Nephron progenitor cell (in vitro differentiated cells): ENCODE data around the gene LRRN2.
A peak's percentile ranks its signal among the peaks of the same experiment; 100 is the strongest.

ENCODE experiments used
- DNase-seq: peaks from one replicate; pipeline ENCODE4 v3.0.0; 2021
- H3K27ac Mint-ChIP-seq: 2 replicates; pipeline ENCODE4 v1.8.0; 2021; ENCODE audit warnings: mild to moderate bottlenecking, moderate library complexity, mixed read lengths
- H3K27me3 Mint-ChIP-seq: 2 replicates; pipeline ENCODE4 v1.8.0; 2021; ENCODE audit warnings: mild to moderate bottlenecking, low read depth, mixed read lengths; ENCODE audit not compliant: poor library complexity
- H3K36me3 Mint-ChIP-seq: 2 replicates; pipeline ENCODE4 v1.8.0; 2021; ENCODE audit warnings: low read depth, mixed read lengths
- H3K4me1 Mint-ChIP-seq: 2 replicates; pipeline ENCODE4 v1.8.0; 2021; ENCODE audit warnings: mixed read lengths
- H3K4me3 Mint-ChIP-seq: 2 replicates; pipeline ENCODE4 v1.8.0; 2021; ENCODE audit warnings: mild to moderate bottlenecking, moderate library complexity, mixed read lengths
- H3K9me3 Mint-ChIP-seq: 2 replicates; pipeline ENCODE4 v1.8.0; 2021; ENCODE audit warnings: mild to moderate bottlenecking, moderate library complexity, mixed read lengths
- CTCF ChIP-seq: fragments of 200-600 bp; sonication (generic); IDR thresholded peaks from 2 replicates; pipeline ENCODE4 v1.5.0; 2021; ENCODE audit warnings: antibody characterized with exemption

The LRRN2 gene

GRCh38 chr1:204626381-204626780 is 59.2 kb downstream of the LRRN2 start:
- Mint-ChIP-seq H3K4me3 (no peak overlapping the region), H3K27me3 (peaks cover 14% of the 10 kb centered on the region), H3K4me1 (peaks cover 74% of the 10 kb centered on the region), H3K9me3 (peaks cover 8% of the 10 kb centered on the region), H3K27ac (peak overlapping the region; percentile 12), H3K36me3 (no peaks in the 10 kb centered on the region)
- TF ChIP-seq CTCF: no peak
- no peak for DNase-seq

DNA sequence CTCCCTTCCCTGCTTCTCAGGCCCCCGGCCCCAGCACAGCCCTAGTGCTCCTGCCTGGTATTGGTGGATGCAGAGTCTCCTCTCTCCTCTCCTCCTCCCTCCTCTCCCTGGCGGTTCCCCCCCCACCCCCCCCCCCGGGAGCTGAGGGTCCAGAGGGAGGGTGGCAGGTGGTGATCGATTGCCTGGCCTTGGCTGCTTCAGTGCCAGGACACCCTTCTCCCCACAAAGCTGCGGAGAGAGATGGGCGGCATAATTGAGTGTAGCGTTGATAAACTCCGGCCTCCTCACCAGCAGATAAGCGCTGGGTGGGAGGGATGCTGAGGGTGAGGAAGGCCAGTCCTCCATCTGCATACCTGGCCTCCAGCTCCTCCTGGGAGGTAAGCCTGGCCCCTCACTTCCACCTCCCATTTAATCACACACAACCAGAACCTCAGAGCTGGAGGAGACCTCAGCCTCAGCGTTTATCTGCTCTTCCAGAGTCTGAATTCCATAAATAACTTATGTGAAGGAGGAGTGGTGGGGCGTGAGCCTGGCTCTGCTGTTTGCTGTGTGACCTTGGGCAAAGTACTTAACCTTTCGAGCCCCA is 60.8 kb downstream of the LRRN2 start:
- H3K27me3 Mint-ChIP-seq: peaks cover 14% of the 10 kb centered on the region
- peaks cover 58% of the 10 kb centered on the region for H3K4me1 Mint-ChIP-seq
- H3K36me3 Mint-ChIP-seq: no peaks in the 10 kb centered on the region
- H3K9me3 Mint-ChIP-seq: peaks cover 6% of the 10 kb centered on the region
- H3K4me3 Mint-ChIP-seq: peak overlapping the region; percentile 20
- DNase-seq: no peak
- TF ChIP-seq CTCF: no peak
- peak overlapping the region; percentile 32 for H3K27ac Mint-ChIP-seq

DNA sequence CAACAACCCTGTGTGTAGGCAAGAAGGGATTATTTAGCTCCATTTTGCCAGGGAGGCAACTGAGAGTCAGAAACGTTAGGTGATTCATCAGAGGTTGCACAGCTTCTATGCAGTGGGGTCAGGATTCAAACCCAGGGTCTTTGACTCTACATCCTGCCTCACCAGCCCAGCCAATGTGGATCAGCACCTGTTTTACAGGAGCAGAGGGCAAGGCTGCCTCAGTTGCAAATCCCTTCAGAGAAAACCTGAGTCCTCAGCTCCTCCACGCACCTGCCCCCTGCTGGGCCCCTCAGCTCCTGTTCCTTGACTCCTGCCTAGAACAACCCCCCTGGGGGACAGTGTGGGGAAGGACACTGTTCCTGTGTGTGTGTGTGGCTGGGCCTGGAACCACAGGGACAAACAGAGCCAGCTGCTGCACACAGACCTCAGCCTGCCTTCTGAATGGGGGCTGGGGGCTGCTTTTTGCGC is 61.6 kb downstream of the LRRN2 start:
- Mint-ChIP-seq H3K9me3 (no peaks in the 10 kb centered on the region), H3K4me3 (no peak overlapping the region), H3K27ac (no peak overlapping the region), H3K36me3 (no peaks in the 10 kb centered on the region), H3K27me3 (peaks cover 14% of the 10 kb centered on the region), H3K4me1 (peaks cover 51% of the 10 kb centered on the region)
- TF ChIP-seq CTCF: peak; percentile 30
- DNase-seq: peak; percentile 38

DNA sequence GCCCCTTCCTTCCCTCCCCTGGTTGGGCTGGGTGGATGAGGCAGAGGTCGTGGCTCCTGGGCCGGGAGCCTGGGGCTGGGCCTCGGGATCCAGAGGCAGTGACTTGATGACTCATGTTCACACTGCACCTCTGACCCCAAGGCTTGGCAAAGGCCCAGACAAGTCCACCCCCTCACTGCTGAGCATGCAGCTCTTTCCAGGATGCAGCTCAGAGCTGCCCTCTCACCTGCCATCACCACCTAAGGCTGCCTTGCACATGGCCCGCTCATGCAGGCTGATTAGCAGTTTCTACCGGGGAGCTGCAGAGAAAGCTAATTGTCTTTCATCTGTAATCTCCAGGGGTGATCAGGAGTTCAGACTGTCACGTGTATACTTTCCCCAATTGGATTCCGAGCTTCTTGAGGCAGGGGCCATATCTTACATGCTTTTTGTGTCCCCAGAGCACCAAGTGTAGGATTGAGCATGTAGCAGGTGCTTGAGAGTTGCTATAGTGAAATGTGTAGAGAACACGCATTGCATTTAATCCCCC is 62.1 kb downstream of the LRRN2 start:
- H3K36me3 Mint-ChIP-seq: no peaks in the 10 kb centered on the region
- peaks cover 51% of the 10 kb centered on the region for H3K4me1 Mint-ChIP-seq
- H3K27me3 Mint-ChIP-seq: peaks cover 14% of the 10 kb centered on the region
- no peak overlapping the region for H3K4me3 Mint-ChIP-seq
- no peak for TF ChIP-seq CTCF
- H3K27ac Mint-ChIP-seq: no peak overlapping the region
- H3K9me3 Mint-ChIP-seq: no peaks in the 10 kb centered on the region
- DNase-seq: peak; percentile 19

DNA sequence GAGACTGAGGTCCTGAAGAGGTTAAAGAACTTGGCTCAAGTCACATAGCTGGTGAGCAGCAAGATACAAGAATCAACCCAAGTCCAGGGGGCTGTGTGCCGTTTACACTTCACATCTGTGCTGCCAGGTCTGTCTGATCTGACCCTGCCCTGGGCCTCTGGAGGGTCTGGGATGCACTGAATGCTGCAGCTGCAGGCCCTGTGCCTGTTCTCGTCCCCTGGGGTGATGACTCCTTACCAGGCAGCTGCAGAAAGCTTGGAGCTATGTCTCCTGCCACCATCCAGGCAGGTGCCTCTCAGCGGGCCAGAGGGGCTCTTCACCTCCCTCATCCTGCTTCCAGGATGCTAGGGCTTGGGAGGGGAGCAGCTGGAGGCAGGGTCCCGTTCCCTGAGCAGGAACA is 63.5 kb downstream of the LRRN2 start:
- no peak for TF ChIP-seq CTCF
- H3K9me3 Mint-ChIP-seq: no peaks in the 10 kb centered on the region

DNA sequence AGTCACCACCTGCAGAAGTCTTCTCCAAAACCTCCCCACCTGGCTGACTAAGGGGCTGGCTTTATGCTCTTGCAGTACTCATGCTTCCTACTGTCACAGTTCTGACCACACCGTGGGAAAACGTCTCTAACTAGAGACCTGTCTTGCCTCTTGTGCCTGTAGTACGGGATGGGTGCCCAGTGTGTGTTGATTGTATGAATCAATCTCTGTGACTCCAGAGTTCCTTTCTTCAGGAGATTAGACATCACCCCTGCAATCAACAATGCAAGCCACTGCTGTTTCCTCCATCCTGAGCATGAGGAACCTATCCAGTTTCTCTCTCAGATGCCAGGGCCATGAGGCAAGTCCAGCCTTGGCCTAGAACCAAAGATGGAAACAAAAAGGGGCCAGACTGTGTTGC is 64.1 kb downstream of the LRRN2 start:
- H3K9me3 Mint-ChIP-seq: no peaks in the 10 kb centered on the region
- H3K4me1 Mint-ChIP-seq: peaks cover 54% of the 10 kb centered on the region
- no peak for TF ChIP-seq CTCF
- no peak for DNase-seq
- H3K36me3 Mint-ChIP-seq: no peaks in the 10 kb centered on the region
- no peak overlapping the region for H3K4me3 Mint-ChIP-seq
- H3K27me3 Mint-ChIP-seq: peaks cover 9% of the 10 kb centered on the region
- H3K27ac Mint-ChIP-seq: no peak overlapping the region

More for the DNA sequence above, 63.5 kb downstream of the LRRN2 start:
- Mint-ChIP-seq H3K4me3 (no peak overlapping the region), H3K36me3 (no peaks in the 10 kb centered on the region), H3K27me3 (peaks cover 10% of the 10 kb centered on the region), H3K4me1 (peaks cover 50% of the 10 kb centered on the region), H3K27ac (no peak overlapping the region)
- no peak for DNase-seq
